PC-3 (cell line): ENCODE measurements around the gene NFYC.

Experiments used
- EZH2phosphoT487 ChIP-seq: fragments of 300-600 bp; sonication (generic); IDR thresholded peaks from 2 replicates; pipeline ENCODE4 v1.6.1; 2018; ENCODE audit warnings: mild to moderate bottlenecking, antibody characterized with exemption, low read length, borderline replicate concordance
- TF ChIP-seq, protein P1 (sequence below): fragments of 300-600 bp; sonication (generic); conservative IDR thresholded peaks from 2 replicates; pipeline ENCODE4 v1.5.1; 2017; ENCODE audit warnings: antibody characterized with exemption, low read depth, mild to moderate bottlenecking, low read length

DNA sequence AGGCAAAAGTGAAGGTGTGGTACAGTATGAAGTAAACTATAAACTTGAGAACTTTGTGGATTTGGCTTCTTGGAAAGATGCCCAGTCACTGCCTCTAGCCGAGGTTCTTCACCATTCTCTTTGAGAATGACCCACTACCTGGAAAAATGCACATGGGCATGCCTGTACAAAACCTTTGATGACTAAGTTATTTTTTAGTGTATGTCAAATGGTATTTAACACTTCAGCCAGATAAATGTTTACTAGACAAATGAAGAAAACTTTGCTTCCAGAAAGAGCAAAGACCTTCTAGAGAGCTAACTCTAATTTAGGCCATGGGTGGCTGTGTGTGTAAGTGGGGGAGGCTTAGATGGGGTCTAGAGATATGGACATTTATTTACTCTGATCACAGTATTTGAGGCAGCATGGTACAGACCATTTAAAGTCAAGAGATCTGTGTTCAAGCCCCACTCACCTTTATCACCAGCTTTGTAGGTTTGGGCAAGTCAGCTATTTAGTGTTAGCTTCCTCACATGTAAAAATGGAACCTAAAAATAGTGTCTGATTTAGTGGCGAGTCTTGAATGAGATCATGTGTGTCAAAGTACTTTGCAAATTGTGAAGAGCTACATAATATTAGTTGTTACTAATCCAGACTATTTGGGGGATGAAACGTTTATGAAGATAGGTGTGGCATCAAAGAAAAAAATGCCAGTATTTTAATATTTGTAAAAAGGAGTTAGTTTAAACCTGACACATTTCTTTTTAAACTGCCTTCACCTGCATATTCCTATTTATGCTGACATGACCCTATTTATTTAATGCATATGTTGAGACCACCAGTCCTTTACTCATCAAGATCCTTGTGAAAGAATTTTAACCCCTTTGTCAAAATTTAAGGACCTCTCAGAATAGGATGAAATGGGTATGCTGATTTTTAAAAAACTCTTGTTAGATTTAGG, 20.2 kb downstream of the NFYC start:
- TF ChIP-seq, protein P1, sequence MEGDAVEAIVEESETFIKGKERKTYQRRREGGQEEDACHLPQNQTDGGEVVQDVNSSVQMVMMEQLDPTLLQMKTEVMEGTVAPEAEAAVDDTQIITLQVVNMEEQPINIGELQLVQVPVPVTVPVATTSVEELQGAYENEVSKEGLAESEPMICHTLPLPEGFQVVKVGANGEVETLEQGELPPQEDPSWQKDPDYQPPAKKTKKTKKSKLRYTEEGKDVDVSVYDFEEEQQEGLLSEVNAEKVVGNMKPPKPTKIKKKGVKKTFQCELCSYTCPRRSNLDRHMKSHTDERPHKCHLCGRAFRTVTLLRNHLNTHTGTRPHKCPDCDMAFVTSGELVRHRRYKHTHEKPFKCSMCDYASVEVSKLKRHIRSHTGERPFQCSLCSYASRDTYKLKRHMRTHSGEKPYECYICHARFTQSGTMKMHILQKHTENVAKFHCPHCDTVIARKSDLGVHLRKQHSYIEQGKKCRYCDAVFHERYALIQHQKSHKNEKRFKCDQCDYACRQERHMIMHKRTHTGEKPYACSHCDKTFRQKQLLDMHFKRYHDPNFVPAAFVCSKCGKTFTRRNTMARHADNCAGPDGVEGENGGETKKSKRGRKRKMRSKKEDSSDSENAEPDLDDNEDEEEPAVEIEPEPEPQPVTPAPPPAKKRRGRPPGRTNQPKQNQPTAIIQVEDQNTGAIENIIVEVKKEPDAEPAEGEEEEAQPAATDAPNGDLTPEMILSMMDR = no peak
- TF ChIP-seq EZH2phosphoT487 = no peak
